Natural killer cell treated with Interleukin-12 subunit alpha and Interleukin-12 subunit beta and Interleukin-15 and Interleukin-18, amount 100 ng/mL, for 72 hours (primary cell): ENCODE measurements around the gene MEGF11. TPM values are rescaled to one million over a fixed set of nuclear protein-coding genes. Genes with fewer than 3 reads are reported as not detected.

Experiments
- ATAC-seq, 2 donors: fragments of 150-1000 bp; cut with Tn5 transposase in 1 of 2; sonication (Bioruptor Pico), chemical (Tn5 transposase) in 1 of 2; 2 replicates each; pipeline ENCODE4 v1.10.0; 2021
- DNase-seq: peaks from one replicate; pipeline ENCODE4 v3.0.0; 2022; ENCODE audit warnings: low spot score
- H3K27ac Mint-ChIP-seq, 2 donors: 1 replicate in 1 of 2; 2 replicates in 1 of 2; pipeline ENCODE4 v1.8.0; 2022; ENCODE audit warnings: mixed read lengths in 2 of 2, mild to moderate bottlenecking in 1 of 2, moderate library complexity in 1 of 2
- H3K27me3 Mint-ChIP-seq, 2 donors: 1 replicate in 1 of 2; 2 replicates in 1 of 2; pipeline ENCODE4 v1.8.0; 2022; ENCODE audit warnings: mixed read lengths in 2 of 2
- H3K36me3 Mint-ChIP-seq: one replicate; pipeline ENCODE4 v1.8.0; 2022; ENCODE audit warnings: mixed read lengths
- H3K4me1 Mint-ChIP-seq, 2 donors: 1 replicate in 1 of 2; 2 replicates in 1 of 2; pipeline ENCODE4 v1.8.0; 2022; ENCODE audit warnings: low read depth in 2 of 2, mixed read lengths in 2 of 2, mild to moderate bottlenecking in 1 of 2
- H3K4me3 Mint-ChIP-seq: one replicate; pipeline ENCODE4 v1.8.0; 2022; ENCODE audit warnings: mixed read lengths
- H3K9me3 Mint-ChIP-seq: 2 replicates; pipeline ENCODE4 v1.8.0; 2022; ENCODE audit warnings: mixed read lengths
- total RNA-seq, 2 donors: library from RNA; stranded (reverse); gene quantifications; one replicate each; pipeline ENCODE4 v1.2.3, GENCODE V29; 2022

MEGF11 gene
- total RNA-seq, 2 donors from 2014 or later: not detected

DNA sequence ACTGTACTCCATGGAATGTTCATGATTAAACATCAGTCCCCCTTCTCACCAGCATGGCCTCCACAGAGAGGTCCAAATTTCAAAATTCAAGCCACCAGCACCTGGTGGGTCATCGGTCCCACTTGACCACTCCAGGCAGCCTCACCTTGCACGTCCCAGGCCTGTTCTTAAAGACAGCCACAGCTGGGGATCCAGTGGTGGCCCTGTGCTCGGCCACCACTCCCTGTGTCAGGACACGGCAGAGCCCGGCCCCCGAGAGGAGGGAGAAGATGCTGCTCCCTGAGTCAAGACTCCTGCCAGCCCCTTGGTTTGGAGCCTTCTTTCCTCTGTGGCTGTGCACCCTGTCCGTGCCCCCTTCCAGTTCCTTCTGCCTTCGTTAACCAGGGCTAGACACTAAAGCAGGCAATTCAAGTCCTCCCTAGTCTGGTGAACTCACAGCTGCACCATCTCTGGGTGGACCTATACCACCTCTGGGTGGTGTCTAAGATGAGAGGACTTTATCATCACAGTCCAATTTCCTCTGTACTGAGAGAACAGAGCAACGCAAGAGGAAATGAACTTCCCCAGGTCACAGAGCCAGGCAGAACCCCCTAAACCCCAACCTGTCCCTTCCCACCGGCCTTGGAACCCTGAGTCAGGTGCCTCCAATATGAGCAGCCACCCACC is 97.1 kb downstream of the MEGF11 start:
- H3K27ac Mint-ChIP-seq: no peak overlapping the region
- no peak overlapping the region for H3K4me3 Mint-ChIP-seq
- DNase-seq (no peak), ATAC-seq (no peak)
- H3K27me3 Mint-ChIP-seq: peaks cover 7 to 10% of the 10 kb centered on the region in 2 donors
- H3K9me3 Mint-ChIP-seq: no peaks in the 10 kb centered on the region
- no peaks in the 10 kb centered on the region for H3K4me1 Mint-ChIP-seq
- H3K36me3 Mint-ChIP-seq: no peaks in the 10 kb centered on the region

DNA sequence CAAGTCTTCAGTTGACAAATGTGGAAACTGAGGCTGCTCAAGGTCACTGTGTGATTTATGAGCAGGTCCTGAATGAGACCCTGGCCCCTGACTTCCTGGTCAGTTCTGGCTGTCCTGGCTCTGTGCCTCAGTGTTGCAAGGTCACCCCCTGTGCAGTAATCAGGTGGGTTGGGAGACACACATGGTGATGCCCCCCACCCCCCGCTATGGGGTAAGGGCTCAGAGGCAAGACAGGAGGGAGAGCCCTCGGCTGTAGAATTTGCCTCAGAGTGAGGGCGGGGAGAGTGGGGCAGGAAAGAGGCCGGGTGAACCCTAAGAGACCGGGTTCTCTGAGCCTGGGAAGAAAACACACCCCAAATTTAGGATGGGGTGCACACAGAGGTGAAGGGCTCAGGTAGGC is 98.5 kb downstream of the MEGF11 start:
- Mint-ChIP-seq H3K4me3 (no peak overlapping the region), H3K4me1 (no peaks in the 10 kb centered on the region), H3K27me3 (peaks cover 16 to 18% of the 10 kb centered on the region in 2 donors), H3K9me3 (no peaks in the 10 kb centered on the region), H3K27ac (no peak overlapping the region), H3K36me3 (no peaks in the 10 kb centered on the region)
- DNase-seq (no peak), ATAC-seq (no peak)

DNA sequence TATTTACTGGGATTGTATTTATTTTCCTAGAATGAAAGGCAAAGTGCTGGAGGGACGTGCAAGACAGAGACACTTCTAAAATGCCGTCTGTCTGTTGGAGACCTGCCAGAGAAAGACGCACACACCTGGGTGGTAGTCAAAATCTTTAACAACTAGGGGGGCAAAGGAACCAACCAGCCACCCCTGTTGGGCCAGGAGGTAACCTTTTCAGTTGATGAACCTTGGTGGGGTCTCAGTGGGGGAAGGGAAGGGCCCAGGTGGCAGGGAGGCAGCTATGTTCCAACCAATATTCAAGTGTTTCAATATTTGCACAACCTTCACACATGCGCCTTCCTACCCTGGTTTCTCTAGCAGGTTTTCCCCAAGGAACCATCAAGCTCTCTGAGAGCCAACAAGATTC is 99.0 kb downstream of the MEGF11 start:
- Mint-ChIP-seq H3K4me1 (no peaks in the 10 kb centered on the region), H3K27me3 (peaks cover 16 to 18% of the 10 kb centered on the region in 2 donors), H3K27ac (no peak overlapping the region), H3K9me3 (no peaks in the 10 kb centered on the region), H3K4me3 (no peak overlapping the region), H3K36me3 (no peaks in the 10 kb centered on the region)
- DNase-seq (no peak), ATAC-seq (no peak)

DNA sequence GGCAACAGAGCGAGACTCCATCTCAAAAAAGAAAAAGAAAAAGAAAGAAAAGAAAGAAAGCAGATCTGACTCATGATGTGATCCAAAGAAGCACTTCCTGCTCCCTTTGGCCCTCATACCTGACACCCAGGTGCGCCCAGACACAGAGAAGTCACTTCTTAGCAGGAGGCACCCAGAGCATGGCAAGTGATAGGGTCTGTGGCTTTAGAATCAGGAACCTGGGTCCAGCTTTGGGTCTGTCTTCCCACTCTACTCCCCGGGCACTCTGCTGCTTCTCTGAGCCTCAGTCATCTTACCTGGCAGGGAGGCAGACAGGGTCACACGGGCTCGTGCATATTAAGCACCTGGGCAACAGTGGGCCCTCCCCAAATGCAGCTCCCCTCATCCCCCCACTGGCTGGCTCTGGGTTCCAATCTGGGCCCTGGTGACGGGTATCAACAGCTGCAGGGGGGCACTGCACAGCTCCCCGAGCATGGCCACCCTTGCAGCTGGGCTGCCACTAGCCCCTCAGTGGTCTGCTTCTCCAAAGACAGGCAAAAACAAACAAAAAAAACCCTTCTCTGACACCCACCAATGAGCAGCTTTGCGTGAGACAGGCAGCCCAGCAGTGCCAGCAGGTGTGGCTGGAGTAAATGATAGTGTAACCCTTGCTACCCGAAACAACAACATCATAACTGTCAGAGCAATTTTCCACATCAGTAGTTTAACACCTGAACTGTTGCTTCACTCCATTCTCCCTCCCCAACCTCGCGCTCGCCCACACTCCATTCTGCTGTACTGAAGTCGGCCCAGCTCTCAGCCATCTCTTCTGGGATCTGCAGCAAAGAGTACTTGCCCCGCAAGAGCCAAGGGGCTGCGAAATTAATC is 99.8 kb downstream of the MEGF11 start:
- H3K36me3 Mint-ChIP-seq: no peaks in the 10 kb centered on the region
- peaks cover 13 to 18% of the 10 kb centered on the region in 2 donors for H3K27me3 Mint-ChIP-seq
- H3K4me3 Mint-ChIP-seq: no peak overlapping the region
- H3K4me1 Mint-ChIP-seq: no peaks in the 10 kb centered on the region
- ATAC-seq (no peak), DNase-seq (no peak)
- H3K9me3 Mint-ChIP-seq: no peaks in the 10 kb centered on the region
- H3K27ac Mint-ChIP-seq: no peak overlapping the region

DNA sequence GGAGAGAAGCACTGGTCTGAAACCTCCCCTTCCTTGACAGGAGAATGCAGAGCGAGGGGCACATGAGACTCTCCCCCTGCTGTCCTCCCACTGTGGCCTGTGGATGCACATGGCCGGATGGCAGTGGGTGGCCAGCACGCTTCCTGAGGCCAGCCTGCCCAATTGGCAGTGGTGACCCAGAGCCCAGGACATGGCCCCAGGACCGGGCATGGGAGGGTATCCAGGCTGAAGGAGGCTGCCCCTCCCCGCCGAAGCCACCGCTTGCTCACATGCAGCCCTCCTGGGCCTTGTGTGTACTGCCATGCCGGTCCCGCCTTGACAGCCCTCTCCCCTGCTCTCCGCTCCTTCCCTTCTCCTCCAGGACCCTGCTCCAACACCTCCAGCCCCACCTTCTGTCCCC is 100.9 kb downstream of the MEGF11 start:
- Mint-ChIP-seq H3K36me3 (no peaks in the 10 kb centered on the region), H3K27ac (no peak overlapping the region), H3K4me3 (no peak overlapping the region), H3K27me3 (peaks cover 9 to 20% of the 10 kb centered on the region in 2 donors), H3K9me3 (no peaks in the 10 kb centered on the region), H3K4me1 (no peaks in the 10 kb centered on the region)
- no peak for DNase-seq
- no peak for ATAC-seq

DNA sequence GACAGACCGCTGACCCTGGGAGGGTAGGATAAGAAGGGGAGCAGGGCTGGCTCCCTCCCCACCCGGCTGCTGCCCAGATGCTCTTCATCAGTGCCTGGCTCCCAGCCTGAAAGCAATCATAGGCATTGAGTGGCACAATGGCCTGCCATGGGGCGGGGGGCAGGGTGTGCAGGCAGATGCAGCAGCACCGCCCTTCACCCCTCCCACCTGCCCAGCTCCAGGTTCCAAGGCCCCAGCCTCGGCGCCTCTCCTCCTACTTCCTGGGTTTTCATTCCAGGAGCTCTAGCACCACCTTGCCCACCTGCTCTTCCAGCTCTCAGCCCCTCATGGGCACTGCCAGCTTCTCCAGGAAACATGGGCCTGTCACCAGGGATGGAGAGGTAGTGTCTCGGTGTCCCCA is 101.7 kb downstream of the MEGF11 start:
- H3K27me3 Mint-ChIP-seq: peaks cover 9 to 20% of the 10 kb centered on the region in 2 donors
- H3K9me3 Mint-ChIP-seq: no peaks in the 10 kb centered on the region
- no peak overlapping the region for H3K4me3 Mint-ChIP-seq
- H3K27ac Mint-ChIP-seq: no peak overlapping the region
- H3K36me3 Mint-ChIP-seq: no peaks in the 10 kb centered on the region
- no peaks in the 10 kb centered on the region for H3K4me1 Mint-ChIP-seq
- DNase-seq (no peak), ATAC-seq (no peak)

DNA sequence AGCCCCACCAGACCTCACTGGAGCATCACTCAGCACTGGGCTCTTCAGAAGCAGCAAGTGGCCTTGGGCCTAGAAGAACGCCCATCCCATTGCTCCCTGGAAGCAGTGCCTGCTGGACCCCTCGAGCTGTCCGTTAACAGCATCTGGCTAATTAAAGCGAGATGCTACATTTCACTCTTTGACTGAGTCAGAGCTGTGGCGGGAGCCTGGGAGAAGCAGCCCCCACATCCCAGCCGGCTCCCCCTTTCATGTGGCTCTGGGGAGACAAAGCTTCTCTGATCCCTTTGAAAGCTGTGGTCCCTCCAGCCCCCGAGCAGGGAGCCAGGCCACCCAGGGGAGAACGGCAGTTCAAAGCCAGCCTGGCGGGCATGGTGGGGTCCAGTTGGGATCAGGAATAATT is 103.7 kb downstream of the MEGF11 start:
- Mint-ChIP-seq H3K36me3 (no peaks in the 10 kb centered on the region), H3K27ac (no peak overlapping the region), H3K9me3 (no peaks in the 10 kb centered on the region), H3K4me1 (peaks cover 0 to 3% of the 10 kb centered on the region in 2 donors), H3K27me3 (peaks cover 9 to 22% of the 10 kb centered on the region in 2 donors), H3K4me3 (no peak overlapping the region)
- ATAC-seq (no peak), DNase-seq (no peak)

DNA sequence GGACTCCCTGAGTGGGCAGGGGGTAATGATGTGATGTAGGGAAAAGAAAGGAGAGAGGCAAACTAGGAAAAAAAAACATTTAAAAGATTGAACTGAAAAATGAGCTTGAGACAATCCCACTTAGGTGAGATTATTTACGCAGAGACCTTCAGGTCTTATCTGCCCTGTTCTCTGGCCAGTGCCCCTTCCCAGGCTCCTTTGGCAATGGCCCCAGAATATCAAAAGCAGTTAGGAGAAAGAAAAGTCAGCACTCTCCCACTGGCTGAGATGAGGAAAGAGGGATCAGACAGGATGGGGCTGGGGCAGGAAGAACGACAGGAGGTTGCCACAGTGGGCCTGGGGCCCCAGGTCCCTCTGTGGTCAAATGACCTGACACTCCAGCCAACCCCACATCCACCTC is 105.4 kb downstream of the MEGF11 start:
- no peaks in the 10 kb centered on the region for H3K9me3 Mint-ChIP-seq
- H3K36me3 Mint-ChIP-seq: no peaks in the 10 kb centered on the region
- H3K4me1 Mint-ChIP-seq: peaks cover 0 to 3% of the 10 kb centered on the region in 2 donors
- DNase-seq (no peak), ATAC-seq (no peak)
- H3K4me3 Mint-ChIP-seq: no peak overlapping the region
- peaks cover 9 to 22% of the 10 kb centered on the region in 2 donors for H3K27me3 Mint-ChIP-seq
- H3K27ac Mint-ChIP-seq: no peak overlapping the region

DNA sequence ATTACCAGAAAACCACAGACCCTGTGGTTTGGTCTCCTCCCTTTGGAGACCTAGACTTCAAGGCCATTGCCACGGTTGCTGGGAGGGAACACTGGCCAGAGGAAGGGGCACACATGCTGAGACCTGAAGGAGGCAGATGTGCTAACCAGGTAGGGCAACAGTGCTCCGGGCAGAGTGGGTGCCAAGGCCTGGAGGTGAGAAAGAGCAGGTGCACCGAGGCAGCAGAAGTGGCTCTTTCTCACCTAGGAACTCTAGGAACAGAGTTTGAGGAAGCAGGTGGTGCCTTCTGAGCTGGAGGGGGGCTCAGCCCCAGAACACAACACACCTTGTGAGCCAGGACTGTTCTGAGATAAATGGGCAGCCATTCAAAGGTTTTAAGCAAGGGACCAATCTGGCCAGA is 106.1 kb downstream of the MEGF11 start:
- no peak overlapping the region for H3K4me3 Mint-ChIP-seq
- no peaks in the 10 kb centered on the region for H3K36me3 Mint-ChIP-seq
- DNase-seq: no peak
- ATAC-seq: no peak
- peaks cover 0 to 3% of the 10 kb centered on the region in 2 donors for H3K4me1 Mint-ChIP-seq
- no peaks in the 10 kb centered on the region for H3K9me3 Mint-ChIP-seq
- H3K27me3 Mint-ChIP-seq: peaks cover 9 to 22% of the 10 kb centered on the region in 2 donors
- H3K27ac Mint-ChIP-seq: no peak overlapping the region

DNA sequence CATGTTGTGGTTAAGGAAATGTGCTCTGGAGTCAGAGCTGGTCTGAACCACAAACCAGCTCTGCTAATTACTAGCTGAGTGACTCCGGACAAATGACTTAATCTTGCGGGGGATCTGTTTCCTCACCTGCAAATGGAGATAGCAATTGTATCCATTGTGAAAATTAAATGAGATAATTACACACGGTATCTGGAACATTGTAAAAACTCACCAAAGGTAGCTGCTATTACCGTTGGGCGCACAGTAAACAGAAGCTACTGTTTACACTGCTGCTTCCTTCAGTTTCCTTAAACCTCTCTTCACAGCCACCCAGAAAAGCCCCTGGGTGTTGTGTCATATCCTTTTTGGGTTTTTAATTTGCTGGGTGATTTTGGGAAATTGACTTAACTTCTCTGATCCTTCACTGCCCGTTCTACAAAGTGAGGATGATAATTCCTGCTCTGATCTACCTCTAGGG is 107.8 kb downstream of the MEGF11 start:
- peaks cover 7 to 19% of the 10 kb centered on the region in 2 donors for H3K27me3 Mint-ChIP-seq

DNA sequence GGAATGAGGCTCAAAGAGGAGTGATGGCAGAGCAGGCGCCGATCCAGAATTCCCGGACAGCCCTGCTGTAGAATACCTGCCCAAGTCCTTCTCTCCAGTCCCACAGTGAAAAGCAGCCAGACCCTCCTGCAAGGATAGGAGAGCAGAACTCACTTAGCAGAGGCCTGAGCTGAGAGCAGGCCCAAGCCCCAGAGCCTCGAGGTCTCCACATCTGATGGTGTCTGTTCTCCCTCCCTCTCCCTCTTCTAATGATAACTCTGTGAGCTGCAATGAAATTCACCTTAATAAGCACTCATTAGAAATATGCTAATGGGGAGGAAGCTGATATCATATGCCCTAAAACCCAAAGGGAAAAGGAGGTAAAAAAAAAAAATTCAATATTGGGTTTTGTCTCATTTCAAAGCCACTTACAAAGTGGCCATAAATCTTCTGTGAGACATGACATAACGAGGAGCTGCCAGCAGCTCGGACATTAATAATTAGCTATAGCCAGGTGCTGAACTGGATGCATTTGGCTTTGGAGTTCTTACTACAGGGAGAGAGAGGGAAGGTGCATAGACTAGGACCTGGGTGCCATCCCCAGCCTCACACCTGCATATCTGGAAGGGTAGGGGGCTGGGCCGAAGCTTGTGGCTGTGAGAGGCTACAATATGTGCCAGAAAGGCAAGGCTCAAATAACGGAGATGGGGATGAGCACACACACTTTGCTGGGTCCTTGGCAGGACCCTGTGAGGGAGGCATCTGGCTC is 108.4 kb downstream of the MEGF11 start:
- DNase-seq (no peak), ATAC-seq (no peak)
- no peak overlapping the region for H3K4me3 Mint-ChIP-seq
- no peaks in the 10 kb centered on the region for H3K9me3 Mint-ChIP-seq
- H3K27me3 Mint-ChIP-seq: peaks cover 1 to 14% of the 10 kb centered on the region in 2 donors
- H3K4me1 Mint-ChIP-seq: peaks cover 0 to 3% of the 10 kb centered on the region in 2 donors
- no peaks in the 10 kb centered on the region for H3K36me3 Mint-ChIP-seq
- H3K27ac Mint-ChIP-seq: no peak overlapping the region

More for the DNA sequence above, 107.8 kb downstream of the MEGF11 start:
- no peak for ATAC-seq
- Mint-ChIP-seq H3K36me3 (no peaks in the 10 kb centered on the region), H3K27ac (no peak overlapping the region), H3K4me1 (peaks cover 0 to 3% of the 10 kb centered on the region in 2 donors), H3K9me3 (no peaks in the 10 kb centered on the region), H3K4me3 (no peak overlapping the region)
- DNase-seq: no peak

DNA sequence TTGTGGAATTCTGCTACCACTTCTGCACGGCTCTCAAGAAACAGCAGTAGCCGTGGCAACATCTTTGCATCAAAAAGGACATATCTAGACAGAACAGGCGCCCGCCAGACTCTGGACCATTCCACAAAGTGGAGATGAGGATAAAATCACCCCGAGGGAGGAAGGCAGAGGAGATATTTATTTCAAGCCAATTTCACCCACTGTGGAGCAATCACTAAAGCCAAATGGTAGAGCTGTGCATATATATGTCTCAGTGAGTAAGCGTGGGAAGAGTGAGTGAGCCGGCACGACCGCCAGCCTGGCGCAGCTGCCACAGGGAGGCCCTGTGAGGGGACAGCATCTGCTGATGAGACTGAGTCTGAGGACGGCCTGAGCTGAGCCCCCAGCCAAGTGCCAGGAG is 111.3 kb downstream of the MEGF11 start:
- ATAC-seq: no peak
- Mint-ChIP-seq H3K4me3 (no peak overlapping the region), H3K4me1 (peaks cover 0 to 3% of the 10 kb centered on the region in 2 donors), H3K36me3 (no peaks in the 10 kb centered on the region), H3K27me3 (peaks cover 0 to 7% of the 10 kb centered on the region in 2 donors), H3K9me3 (no peaks in the 10 kb centered on the region), H3K27ac (no peak overlapping the region)
- no peak for DNase-seq

DNA sequence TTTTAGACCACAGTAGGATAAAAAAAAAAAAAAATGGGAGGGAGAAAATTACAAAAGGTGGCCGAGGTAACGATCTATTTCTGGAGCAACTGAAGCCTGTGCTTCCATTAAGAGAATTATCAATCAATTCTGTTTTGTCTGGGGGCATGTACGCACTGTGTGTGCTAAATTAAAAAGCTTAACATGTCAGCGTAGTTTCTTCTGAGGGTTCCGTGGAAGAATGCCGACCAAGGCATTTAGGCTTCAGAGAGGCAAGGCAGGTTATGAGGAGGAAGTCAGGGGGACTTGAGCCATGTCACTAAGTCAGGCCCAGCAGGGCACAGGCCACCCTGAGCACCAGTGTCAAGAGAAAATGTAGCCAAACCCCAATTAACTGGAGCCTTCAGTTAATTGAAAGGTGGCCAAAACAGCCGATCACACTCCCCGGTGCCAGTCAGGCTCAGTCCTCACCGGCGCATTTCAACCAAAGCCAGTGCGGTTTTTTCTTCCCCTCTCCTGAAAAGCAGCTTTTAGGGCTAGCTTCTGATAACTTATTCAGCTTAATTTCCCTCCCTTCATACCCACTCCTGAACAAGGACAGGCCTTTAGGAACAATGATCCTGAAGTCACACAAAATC is 113.9 kb downstream of the MEGF11 start:
- DNase-seq (no peak), ATAC-seq (no peak)
- Mint-ChIP-seq H3K27ac (no peak overlapping the region), H3K4me1 (no peaks in the 10 kb centered on the region), H3K36me3 (no peaks in the 10 kb centered on the region), H3K4me3 (no peak overlapping the region), H3K27me3 (no peaks in the 10 kb centered on the region), H3K9me3 (no peaks in the 10 kb centered on the region)
